HG03432 (cell line): ENCODE results near the gene SLC49A3.
"Not testable (repeated sequence)": the region's sequence is repeated elsewhere in the genome, so short reads cannot be mapped to it uniquely, and the experiment has no call there.

Source experiments
- ATAC-seq: cut with Tn5 transposase; IDR thresholded peaks from one replicate; pipeline ENCODE4 v1.9.1; 2021; ENCODE audit warnings: mild to moderate bottlenecking, moderate library complexity; ENCODE audit not compliant: unreplicated experiment

SLC49A3 gene

GRCh38 chr4:722169-722725 is 33.3 kb upstream of the SLC49A3 start:
- no peak for ATAC-seq

GRCh38 chr4:721261-722168 is 32.6 kb upstream of the SLC49A3 start:
- ATAC-seq = no peak

GRCh38 chr4:720111-720860 is 31.3 kb upstream of the SLC49A3 start:
- no peak for ATAC-seq

GRCh38 chr4:718460-718859 is 29.5 kb upstream of the SLC49A3 start:
- no peak for ATAC-seq

GRCh38 chr4:717601-718320 is 28.8 kb upstream of the SLC49A3 start:
- no peak for ATAC-seq

- no peak for ATAC-seq
Measured at GRCh38 chr4:714087-714486, 25.1 kb upstream of the SLC49A3 start.

GRCh38 chr4:712916-713632 is 24.1 kb upstream of the SLC49A3 start:
- ATAC-seq = no peak

GRCh38 chr4:712093-712492 is 23.1 kb upstream of the SLC49A3 start:
- no peak for ATAC-seq

- ATAC-seq = no peak
Measured at GRCh38 chr4:710916-711315, 22.0 kb upstream of the SLC49A3 start.

- no peak for ATAC-seq
Measured at GRCh38 chr4:710116-710515, 21.2 kb upstream of the SLC49A3 start.

GRCh38 chr4:709348-709747 is 20.4 kb upstream of the SLC49A3 start:
- ATAC-seq = no peak

GRCh38 chr4:708631-708933 is 19.6 kb upstream of the SLC49A3 start:
- ATAC-seq = no peak

GRCh38 chr4:707929-708630 is 19.1 kb upstream of the SLC49A3 start:
- ATAC-seq = no peak

GRCh38 chr4:706834-707598 is 18.1 kb upstream of the SLC49A3 start:
- ATAC-seq = no peak

- ATAC-seq = not testable (repeated sequence)
Measured at GRCh38 chr4:706083-706633, 17.2 kb upstream of the SLC49A3 start.

GRCh38 chr4:705278-706082 is 16.5 kb upstream of the SLC49A3 start, which contains the start of gene PCGF3:
Gene PCGF3 (plus strand): TSS chr4:705832. CDS start chr4:733681, 27,849 bp downstream.
- peak; percentile 93 for ATAC-seq

GRCh38 chr4:704971-705277 is 16.0 kb upstream of the SLC49A3 start:
- ATAC-seq = no peak

- ATAC-seq = no peak
Measured at GRCh38 chr4:704198-704891, 15.4 kb upstream of the SLC49A3 start.
